GM18520 (cell line): ENCODE measurements around the gene SPATA21.

Experiments used
- ATAC-seq: cut with Tn5 transposase; IDR thresholded peaks from one replicate; pipeline ENCODE4 v1.9.1; 2021; ENCODE audit not compliant: unreplicated experiment

SPATA21 gene

DNA sequence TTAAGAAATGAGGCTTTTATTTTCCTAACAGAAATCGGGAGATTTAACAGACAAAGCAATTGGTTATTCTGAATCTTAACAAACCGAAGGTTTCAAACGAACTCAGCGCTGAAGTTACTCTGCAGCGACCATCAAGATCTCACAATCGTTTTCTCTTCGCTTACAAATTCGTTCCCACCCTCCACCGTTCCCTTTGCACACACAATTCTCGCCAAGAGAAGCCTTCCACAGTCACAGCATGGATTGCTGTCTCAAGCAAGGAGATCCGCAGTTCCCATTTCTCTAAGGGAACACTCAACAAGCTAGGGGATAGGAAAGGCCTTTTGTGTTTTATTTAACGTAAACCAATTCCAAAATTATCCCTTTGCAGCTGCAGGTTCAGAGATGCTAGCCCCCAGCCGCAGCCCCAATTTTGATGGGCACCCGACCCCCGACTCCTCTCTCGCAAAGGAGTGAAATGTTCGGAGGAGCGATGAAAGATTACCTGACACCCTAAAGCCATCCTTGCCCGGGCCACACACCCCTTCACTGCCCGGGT, 85.7 kb downstream of the SPATA21 start:
- ATAC-seq: no peak

DNA sequence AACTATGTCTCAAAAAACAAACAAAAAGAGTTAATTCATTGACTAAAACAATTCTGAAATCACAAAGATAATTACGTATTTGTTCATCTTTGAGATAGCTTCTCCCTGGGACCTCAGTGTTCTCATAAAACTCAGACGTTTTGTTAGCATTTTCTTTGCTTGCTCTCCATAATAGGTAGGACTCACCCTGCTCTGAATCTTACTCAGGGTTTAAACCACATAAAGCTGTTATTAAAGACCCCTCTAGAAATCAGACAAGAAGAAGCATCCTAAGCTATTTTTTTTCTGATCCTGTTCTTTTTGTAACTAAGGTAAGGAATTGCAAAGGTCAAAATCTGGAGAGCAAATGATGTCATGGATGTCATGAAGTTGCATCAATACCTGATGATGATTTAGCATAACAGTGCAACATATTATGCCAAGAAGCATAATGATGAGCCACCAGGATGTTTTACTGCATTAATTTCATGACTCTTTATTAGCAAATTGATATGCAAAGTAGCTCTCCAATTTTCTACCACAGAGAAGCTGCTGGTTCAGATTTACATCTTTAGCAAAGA, 87.3 kb downstream of the SPATA21 start:
- no peak for ATAC-seq
